Kidney epithelial cell (primary cell): ENCODE results near the gene EARS2. TPM values are rescaled to one million over a fixed set of nuclear protein-coding genes. Genes with fewer than 3 reads are reported as not detected.
"Not testable (repeated sequence)": the region's sequence is repeated elsewhere in the genome, so short reads cannot be mapped to it uniquely, and the experiment has no call there.

Experiments
- DNase-seq: peaks from one replicate; pipeline ENCODE4 v3.0.0-alpha.2; 2010; ENCODE audit warnings: low read depth
- H3K27me3 ChIP-seq: 2 replicates; pipeline ENCODE4 v1.6.0; 2011; ENCODE audit warnings: low read length; ENCODE audit not compliant: control insufficient read depth, insufficient read depth
- H3K36me3 ChIP-seq: 2 replicates; pipeline ENCODE4 v1.5.1; 2011; ENCODE audit warnings: low read length; ENCODE audit not compliant: control insufficient read depth, insufficient read depth
- H3K4me3 ChIP-seq: 2 replicates; pipeline ENCODE4 v1.5.1; 2011; ENCODE audit warnings: low read depth, mild to moderate bottlenecking, control low read depth, low read length
- total RNA-seq: library from RNA; depleted of rRNA; stranded (reverse); fragments of >200 nt; gene quantifications from 2 replicates; pipeline ENCODE4 v1.2.3, GENCODE V29; 2015
- TF ChIP-seq, protein P1 (sequence below): IDR thresholded peaks from 2 replicates; pipeline ENCODE4 v1.5.1; 2011; ENCODE audit warnings: mild to moderate bottlenecking, moderate library complexity, low read length, control low read depth, inconsistent platforms; ENCODE audit not compliant: insufficient read depth, poor library complexity, severe bottlenecking

EARS2 gene
- total RNA-seq, 1 donor from 2014 or later = 22.3 TPM

GRCh38 chr16:23515881-23516280, 41.3 kb downstream of the EARS2 start:
- H3K4me3 ChIP-seq = no peak overlapping the region
- H3K27me3 ChIP-seq = no peaks in the 10 kb centered on the region
- TF ChIP-seq, protein P1, sequence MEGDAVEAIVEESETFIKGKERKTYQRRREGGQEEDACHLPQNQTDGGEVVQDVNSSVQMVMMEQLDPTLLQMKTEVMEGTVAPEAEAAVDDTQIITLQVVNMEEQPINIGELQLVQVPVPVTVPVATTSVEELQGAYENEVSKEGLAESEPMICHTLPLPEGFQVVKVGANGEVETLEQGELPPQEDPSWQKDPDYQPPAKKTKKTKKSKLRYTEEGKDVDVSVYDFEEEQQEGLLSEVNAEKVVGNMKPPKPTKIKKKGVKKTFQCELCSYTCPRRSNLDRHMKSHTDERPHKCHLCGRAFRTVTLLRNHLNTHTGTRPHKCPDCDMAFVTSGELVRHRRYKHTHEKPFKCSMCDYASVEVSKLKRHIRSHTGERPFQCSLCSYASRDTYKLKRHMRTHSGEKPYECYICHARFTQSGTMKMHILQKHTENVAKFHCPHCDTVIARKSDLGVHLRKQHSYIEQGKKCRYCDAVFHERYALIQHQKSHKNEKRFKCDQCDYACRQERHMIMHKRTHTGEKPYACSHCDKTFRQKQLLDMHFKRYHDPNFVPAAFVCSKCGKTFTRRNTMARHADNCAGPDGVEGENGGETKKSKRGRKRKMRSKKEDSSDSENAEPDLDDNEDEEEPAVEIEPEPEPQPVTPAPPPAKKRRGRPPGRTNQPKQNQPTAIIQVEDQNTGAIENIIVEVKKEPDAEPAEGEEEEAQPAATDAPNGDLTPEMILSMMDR = no peak
- no peaks in the 10 kb centered on the region for H3K36me3 ChIP-seq
- no peak for DNase-seq

DNA sequence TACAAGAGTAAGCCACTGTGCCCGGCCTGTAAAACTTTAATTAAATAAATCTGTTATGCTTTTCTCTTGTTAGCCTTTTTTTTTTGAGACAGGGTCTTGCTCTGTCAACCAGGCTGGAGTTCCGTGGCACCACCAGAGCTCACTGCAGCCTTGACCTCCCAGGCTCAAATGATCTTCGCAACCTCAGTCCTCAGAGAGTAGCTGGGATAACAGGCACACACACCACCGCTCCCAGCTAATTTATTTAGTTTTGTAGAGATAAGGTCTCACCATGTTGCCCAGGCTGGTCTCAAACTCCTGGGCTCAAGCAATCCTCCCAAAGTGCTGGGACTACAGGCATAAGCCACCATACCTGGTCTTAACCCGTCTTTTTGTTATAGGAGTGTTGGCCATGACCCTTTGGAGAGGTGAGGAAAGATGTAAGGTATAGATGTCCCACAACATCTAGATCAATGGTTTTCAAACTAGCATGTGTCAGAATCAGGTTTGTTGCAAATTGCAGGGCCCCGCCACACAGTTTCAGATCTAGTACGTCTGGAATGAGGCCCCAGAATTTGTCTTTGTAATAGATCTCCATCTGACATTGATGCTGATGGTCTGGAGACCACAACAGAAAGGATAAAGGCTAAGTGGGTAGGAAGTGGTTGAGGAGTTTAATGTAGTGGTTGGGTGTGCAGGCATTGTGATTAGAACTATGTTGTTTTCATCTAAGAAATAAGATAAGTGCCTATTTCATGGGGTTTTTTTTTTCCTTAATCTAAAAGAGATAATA, 42.6 kb downstream of the EARS2 start:
- TF ChIP-seq, protein P1 = no peak

DNA sequence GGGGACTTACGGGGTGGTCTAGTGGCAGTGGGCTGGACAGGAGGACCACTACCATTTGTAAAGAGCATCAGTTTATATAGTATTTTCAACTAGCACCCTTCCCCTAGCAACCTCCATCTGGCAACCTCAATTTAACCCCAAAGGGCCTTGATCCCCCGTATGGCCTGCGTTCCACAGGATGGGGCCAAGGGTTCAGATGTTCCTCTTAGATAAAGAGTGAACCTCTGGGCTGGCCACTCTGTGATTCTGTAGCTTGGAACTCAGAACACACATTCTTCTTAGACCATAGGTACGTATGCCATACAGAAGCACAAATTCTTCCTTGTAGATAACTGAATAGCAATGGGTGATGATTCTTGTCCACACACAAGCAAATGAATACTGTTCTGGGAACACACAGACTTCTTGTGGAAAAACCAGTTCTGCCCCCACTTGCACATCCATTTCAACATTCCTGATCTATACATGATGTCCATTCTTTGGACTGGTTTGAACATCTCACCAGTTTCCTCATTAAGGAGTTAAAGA, 44.9 kb downstream of the EARS2 start:
- no peak for DNase-seq
- Histone ChIP-seq H3K27me3 (no peaks in the 10 kb centered on the region), H3K36me3 (no peaks in the 10 kb centered on the region)

More for the DNA sequence above, 42.6 kb downstream of the EARS2 start:
- Histone ChIP-seq H3K36me3 (no peaks in the 10 kb centered on the region), H3K27me3 (no peaks in the 10 kb centered on the region), H3K4me3 (no peak overlapping the region)
- no peak for DNase-seq

DNA sequence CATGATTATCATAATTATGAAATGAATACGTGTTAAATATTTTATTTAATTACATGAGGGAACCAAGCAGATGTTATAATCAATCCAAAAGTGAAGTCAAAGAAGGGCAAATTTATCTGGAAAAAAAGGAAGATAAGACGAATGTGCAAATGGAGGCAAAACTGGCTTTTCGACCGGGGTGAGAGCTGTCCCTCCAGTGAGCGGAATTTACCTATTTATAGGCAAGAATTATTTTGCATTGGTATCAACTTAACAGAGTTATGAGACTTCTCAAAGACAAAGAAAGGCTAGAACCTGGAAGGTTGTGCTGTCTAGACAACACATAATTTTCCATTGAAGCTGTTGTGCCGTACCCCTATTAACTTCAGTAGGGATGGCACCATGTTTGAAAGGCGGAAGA, 45.4 kb downstream of the EARS2 start:
- Histone ChIP-seq H3K36me3 (no peaks in the 10 kb centered on the region), H3K27me3 (no peaks in the 10 kb centered on the region), H3K4me3 (no peak overlapping the region)
- DNase-seq = no peak
- TF ChIP-seq, protein P1 = no peak

More for the DNA sequence above, 44.9 kb downstream of the EARS2 start:
- H3K4me3 ChIP-seq = no peak overlapping the region
- TF ChIP-seq, protein P1 = no peak

DNA sequence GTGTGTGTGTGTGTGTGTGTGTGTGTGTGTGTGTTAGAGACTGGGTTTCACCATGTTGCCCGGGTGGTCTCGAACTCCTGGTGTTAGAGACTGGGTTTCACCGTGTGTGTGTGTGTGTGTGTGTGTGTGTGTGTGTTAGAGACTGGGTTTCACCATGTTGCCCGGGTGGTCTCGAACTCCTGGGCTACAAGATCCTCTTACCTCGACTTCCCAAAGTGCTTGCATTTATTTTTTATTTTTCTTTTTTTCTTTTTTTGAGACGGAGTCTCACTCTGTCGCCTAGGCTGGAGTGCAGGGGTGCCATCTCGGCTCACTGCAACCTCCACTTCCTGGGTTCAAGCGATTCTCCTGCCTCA, 46.3 kb downstream of the EARS2 start:
- peak overlapping the region; percentile 73 for H3K4me3 ChIP-seq
- not testable (repeated sequence) for DNase-seq, H3K36me3 ChIP-seq, H3K27me3 ChIP-seq

- Histone ChIP-seq H3K4me3 (peak within 1 kb of the TSS; percentile 73), H3K27me3 (no peaks in the 10 kb centered on the region), H3K36me3 (no peaks in the 10 kb centered on the region)
- DNase-seq = no peak
- TF ChIP-seq, protein P1 = no peak
These were observed 46.8 kb downstream of the EARS2 start, which contains the start of gene GGA2 for GRCh38 chr16:23510164-23510914. Gene GGA2 (minus strand): TSS chr16:23510494. CDS start chr16:23510411, 83 bp downstream.
